Measurements from ENCODE around the gene RNF220. TPM values are rescaled to one million over a fixed set of nuclear protein-coding genes. Genes with fewer than 3 reads are reported as not detected.

RNF220 gene
- total and polyA plus RNA-seq, 2 experiments from 2014 or later: 77.2 to 117 TPM

DNA sequence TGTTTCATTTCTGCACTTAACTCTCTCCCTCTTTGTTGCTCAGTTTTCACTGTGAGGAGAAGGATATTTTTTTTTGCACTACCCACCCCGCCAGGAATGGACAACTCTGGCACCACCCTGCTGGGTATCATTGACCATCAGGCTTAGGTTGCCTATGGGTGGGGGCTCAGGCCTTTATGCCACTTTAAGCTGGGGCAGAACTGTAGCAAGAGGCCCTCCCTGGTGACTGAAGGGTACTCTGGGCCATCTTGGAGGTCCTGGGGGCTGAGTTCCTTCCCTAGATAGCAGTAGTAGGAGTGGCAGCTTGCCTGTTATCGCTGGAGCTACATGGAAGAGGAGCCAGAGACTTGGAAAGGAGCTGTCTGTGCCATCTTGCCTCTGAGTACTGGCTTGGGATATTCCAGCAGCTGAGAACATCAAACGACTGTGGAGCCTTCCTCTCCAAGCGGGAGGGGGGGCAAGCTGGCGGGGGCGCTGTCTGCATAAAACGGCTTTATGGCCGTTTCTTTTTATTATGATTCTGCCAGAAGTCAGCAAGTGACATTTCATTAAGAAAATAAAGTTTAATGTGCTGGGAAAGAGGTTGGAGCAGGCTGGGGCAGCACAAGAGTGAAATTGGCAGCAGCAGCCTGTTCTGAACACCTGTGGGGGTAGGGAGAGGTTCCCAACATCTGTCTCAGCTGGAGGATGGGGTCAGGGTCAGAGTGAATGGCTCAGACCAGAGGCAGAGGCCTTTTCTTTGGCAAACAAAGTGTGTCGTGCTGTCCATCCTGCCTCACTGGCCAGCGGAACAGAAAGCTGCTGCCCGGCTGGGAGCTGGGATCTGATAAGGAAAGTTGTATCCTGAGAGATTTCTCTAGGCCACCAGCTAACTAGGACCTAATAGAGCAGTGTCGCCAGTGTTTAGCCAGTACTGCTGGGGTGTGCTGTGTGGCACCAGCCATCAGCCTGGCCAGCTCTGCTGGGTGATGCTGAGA lies 236.4 kb downstream of the RNF220 start:
- Histone ChIP-seq H3K9me3 (ENCODE audit: low read depth) (no peaks in the 10 kb centered on the region), H3K4me1 (ENCODE audit: insufficient read depth) (peaks cover 3% of the 10 kb centered on the region), H3K4me3 (no peak overlapping the region), H4K20me1 (ENCODE audit: insufficient read depth, poor library complexity, severe bottlenecking) (no peaks in the 10 kb centered on the region), H3K4me2 (no peak overlapping the region), H2AFZ (no peak overlapping the region), H3K27ac (no peak overlapping the region), H3K27me3 (no peaks in the 10 kb centered on the region), H3K79me2 (no peaks in the 10 kb centered on the region), H3K36me3 (replicated peaks; ENCODE audit: insufficient read depth, low read depth) (no peaks in the 10 kb centered on the region), H3K9me2 (replicated peaks; ENCODE audit: insufficient read depth) (no peaks in the 10 kb centered on the region)
- TF ChIP-seq EZH2 (IDR thresholded peaks at IDR 0.05; ENCODE audit: borderline replicate concordance): no peak
- TF ChIP-seq EZH2phosphoT487 (IDR thresholded peaks at IDR 0.05; ENCODE audit: low read depth, severe bottlenecking, unreplicated experiment): no peak
- TF ChIP-seq CTCF (IDR thresholded peaks at IDR 0.05; ENCODE audit: poor library complexity): no peak
- DNase-seq (ENCODE audit: low spot score): no peak
- 85% methylated on average over 12 of the region's 12 CpGs for WGBS (ENCODE audit: low lambda C conversion rate, missing lambda C conversion rate)

- Histone ChIP-seq H3K79me2 (no peaks in the 10 kb centered on the region), H3K9me2 (replicated peaks; ENCODE audit: insufficient read depth) (no peaks in the 10 kb centered on the region), H3K4me2 (no peak overlapping the region), H3K27me3 (no peaks in the 10 kb centered on the region), H3K27ac (no peak overlapping the region), H4K20me1 (ENCODE audit: insufficient read depth, poor library complexity, severe bottlenecking) (no peaks in the 10 kb centered on the region), H3K9me3 (ENCODE audit: low read depth) (no peaks in the 10 kb centered on the region), H3K4me1 (ENCODE audit: insufficient read depth) (no peaks in the 10 kb centered on the region), H2AFZ (no peak overlapping the region), H3K36me3 (replicated peaks; ENCODE audit: insufficient read depth, low read depth) (no peaks in the 10 kb centered on the region), H3K4me3 (no peak overlapping the region)
- no peak for DNase-seq (ENCODE audit: low spot score)
- TF ChIP-seq EZH2 (IDR thresholded peaks at IDR 0.05; ENCODE audit: borderline replicate concordance) (no peak), EZH2phosphoT487 (IDR thresholded peaks at IDR 0.05; ENCODE audit: low read depth, severe bottlenecking, unreplicated experiment) (no peak), CTCF (IDR thresholded peaks at IDR 0.05; ENCODE audit: poor library complexity) (no peak)
- 90% methylated on average over 2 of the region's 2 CpGs for WGBS (ENCODE audit: low lambda C conversion rate, missing lambda C conversion rate)
These were observed 237.2 kb downstream of the RNF220 start for GRCh38 chr1:44642255-44642654.

DNA sequence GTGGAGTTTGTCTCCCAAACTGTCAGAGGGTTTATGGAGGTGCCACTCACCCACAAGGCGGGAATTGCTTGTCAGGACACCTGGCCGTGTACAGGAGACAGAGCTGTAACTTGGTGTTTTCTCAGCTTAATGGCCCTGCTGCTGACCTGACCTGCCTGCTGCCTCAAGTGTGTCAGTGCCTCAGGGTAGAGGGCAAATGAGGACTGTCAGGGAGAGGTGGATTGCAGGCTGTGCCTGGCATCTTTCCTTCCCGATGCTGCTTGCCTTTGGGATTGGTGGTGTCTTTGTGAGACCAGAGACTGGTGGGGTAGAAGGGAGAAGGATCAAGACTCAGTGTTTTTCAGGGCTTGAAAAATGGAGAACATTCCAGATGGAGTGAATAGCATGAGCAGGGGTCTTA lies 237.9 kb downstream of the RNF220 start:
- Histone ChIP-seq H3K4me3 (no peak overlapping the region), H3K27me3 (no peaks in the 10 kb centered on the region), H3K9me3 (ENCODE audit: low read depth) (no peaks in the 10 kb centered on the region), H2AFZ (no peak overlapping the region), H3K36me3 (replicated peaks; ENCODE audit: insufficient read depth, low read depth) (no peaks in the 10 kb centered on the region), H4K20me1 (ENCODE audit: insufficient read depth, poor library complexity, severe bottlenecking) (no peaks in the 10 kb centered on the region), H3K79me2 (no peaks in the 10 kb centered on the region), H3K4me2 (no peak overlapping the region), H3K27ac (no peak overlapping the region), H3K9me2 (replicated peaks; ENCODE audit: insufficient read depth) (no peaks in the 10 kb centered on the region), H3K4me1 (ENCODE audit: insufficient read depth) (no peaks in the 10 kb centered on the region)
- DNase-seq (ENCODE audit: low spot score): no peak
- TF ChIP-seq CTCF (IDR thresholded peaks at IDR 0.05; ENCODE audit: poor library complexity) (no peak), EZH2 (IDR thresholded peaks at IDR 0.05; ENCODE audit: borderline replicate concordance) (no peak), EZH2phosphoT487 (IDR thresholded peaks at IDR 0.05; ENCODE audit: low read depth, severe bottlenecking, unreplicated experiment) (no peak)
- 81% methylated on average over 3 of the region's 3 CpGs for WGBS (ENCODE audit: low lambda C conversion rate, missing lambda C conversion rate)
